Measurements from ENCODE around the gene ESD. TPM values are rescaled to one million over a fixed set of nuclear protein-coding genes. Genes with fewer than 3 reads are reported as not detected.

Gene ESD
- total and polyA plus RNA-seq, 2 of the 13 experiments (the other 11 are each of a cell fraction or from before 2014, with no cell fraction given), result 118 to 147 TPM

GRCh38 chr13:46817095-46817494 lies 20.1 kb upstream of the ESD start:
- FAIRE-seq, result no peak
- TF ChIP-seq MXD4 (CRISPR knock-in tag; IDR thresholded peaks at IDR 0.05), result no peak
- TF ChIP-seq ZNF530 (CRISPR knock-in tag; IDR thresholded peaks at IDR 0.05; ENCODE audit: low read depth), result no peak
- TF ChIP-seq ZNF512 (CRISPR knock-in tag; IDR thresholded peaks at IDR 0.05), result no peak
- no peak for TF ChIP-seq ZSCAN22 (CRISPR knock-in tag; IDR thresholded peaks at IDR 0.05)
- no peak for TF ChIP-seq MBD4 (IDR thresholded peaks at IDR 0.05; ENCODE audit: borderline replicate concordance, low read length)
- TF ChIP-seq ZNF770 (CRISPR knock-in tag; IDR thresholded peaks at IDR 0.05), result no peak
- no peak for TF ChIP-seq GPN1 (CRISPR knock-in tag; IDR thresholded peaks at IDR 0.05; ENCODE audit: borderline replicate concordance)
- TF ChIP-seq GLMP (CRISPR knock-in tag; IDR thresholded peaks at IDR 0.05; ENCODE audit: borderline replicate concordance), result no peak
- TF ChIP-seq ZNF382 (CRISPR knock-in tag; IDR thresholded peaks at IDR 0.05; ENCODE audit: borderline replicate concordance), result no peak
- TF ChIP-seq SP4 (CRISPR knock-in tag; IDR thresholded peaks at IDR 0.05), result no peak
- TF ChIP-seq, protein P1, sequence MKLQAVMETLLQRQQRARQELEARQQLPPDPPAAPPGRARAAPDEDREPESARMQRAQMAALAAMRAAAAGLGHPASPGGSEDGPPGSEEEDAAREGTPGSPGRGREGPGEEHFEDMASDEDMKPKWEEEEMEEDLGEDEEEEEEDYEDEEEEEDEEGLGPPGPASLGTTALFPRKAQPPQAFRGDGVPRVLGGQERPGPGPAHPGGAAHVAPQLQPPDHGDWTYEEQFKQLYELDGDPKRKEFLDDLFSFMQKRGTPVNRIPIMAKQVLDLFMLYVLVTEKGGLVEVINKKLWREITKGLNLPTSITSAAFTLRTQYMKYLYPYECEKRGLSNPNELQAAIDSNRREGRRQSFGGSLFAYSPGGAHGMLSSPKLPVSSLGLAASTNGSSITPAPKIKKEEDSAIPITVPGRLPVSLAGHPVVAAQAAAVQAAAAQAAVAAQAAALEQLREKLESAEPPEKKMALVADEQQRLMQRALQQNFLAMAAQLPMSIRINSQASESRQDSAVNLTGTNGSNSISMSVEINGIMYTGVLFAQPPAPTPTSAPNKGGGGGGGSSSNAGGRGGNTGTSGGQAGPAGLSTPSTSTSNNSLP (IDR thresholded peaks at IDR 0.05; ENCODE audit: low read depth, low read length), result no peak
- TF ChIP-seq ZNF180 (CRISPR knock-in tag; IDR thresholded peaks at IDR 0.05; ENCODE audit: borderline replicate concordance, low read depth), result no peak
- TF ChIP-seq, protein P2, sequence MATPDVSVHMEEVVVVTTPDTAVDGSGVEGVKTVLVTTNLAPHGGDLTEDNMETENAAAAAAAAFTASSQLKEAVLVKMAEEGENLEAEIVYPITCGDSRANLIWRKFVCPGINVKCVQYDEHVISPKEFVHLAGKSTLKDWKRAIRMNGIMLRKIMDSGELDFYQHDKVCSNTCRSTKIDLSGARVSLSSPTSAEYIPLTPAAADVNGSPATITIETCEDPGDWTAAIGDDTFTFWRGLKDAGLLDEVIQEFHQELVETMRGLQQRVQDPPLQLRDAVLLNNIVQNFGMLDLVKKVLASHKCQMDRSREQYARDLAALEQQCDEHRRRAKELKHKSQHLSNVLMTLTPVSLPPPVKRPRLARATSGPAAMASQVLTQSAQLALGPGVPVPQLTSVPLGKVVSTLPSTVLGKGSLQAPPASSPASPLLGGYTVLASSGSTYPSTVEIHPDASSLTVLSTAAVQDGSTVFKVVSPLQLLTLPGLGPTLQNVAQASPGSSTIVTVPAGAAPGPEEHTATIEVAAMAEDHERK (CRISPR knock-in tag; IDR thresholded peaks at IDR 0.05; ENCODE audit: low read depth), result no peak
- TF ChIP-seq ZNF614 (CRISPR knock-in tag; IDR thresholded peaks at IDR 0.05; ENCODE audit: borderline replicate concordance), result no peak
- TF ChIP-seq, protein P3, sequence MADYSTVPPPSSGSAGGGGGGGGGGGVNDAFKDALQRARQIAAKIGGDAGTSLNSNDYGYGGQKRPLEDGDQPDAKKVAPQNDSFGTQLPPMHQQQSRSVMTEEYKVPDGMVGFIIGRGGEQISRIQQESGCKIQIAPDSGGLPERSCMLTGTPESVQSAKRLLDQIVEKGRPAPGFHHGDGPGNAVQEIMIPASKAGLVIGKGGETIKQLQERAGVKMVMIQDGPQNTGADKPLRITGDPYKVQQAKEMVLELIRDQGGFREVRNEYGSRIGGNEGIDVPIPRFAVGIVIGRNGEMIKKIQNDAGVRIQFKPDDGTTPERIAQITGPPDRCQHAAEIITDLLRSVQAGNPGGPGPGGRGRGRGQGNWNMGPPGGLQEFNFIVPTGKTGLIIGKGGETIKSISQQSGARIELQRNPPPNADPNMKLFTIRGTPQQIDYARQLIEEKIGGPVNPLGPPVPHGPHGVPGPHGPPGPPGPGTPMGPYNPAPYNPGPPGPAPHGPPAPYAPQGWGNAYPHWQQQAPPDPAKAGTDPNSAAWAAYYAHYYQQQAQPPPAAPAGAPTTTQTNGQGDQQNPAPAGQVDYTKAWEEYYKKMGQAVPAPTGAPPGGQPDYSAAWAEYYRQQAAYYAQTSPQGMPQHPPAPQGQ (CRISPR knock-in tag; IDR thresholded peaks at IDR 0.05; ENCODE audit: borderline replicate concordance), result no peak

More at GRCh38 chr13:46817095-46817494, 20.1 kb upstream of the ESD start:
- Histone ChIP-seq H3K27me3 (ENCODE audit: control insufficient read depth in 1 of 2, insufficient read depth in 2 of 2, low read length in 2 of 2) (peaks cover 0 to 2% of the 10 kb centered on the region in 2 experiments; a peak in 1 of 5 replicates), H2AFZ (ENCODE audit: low read length) (no peak overlapping the region), H3K9me3 (ENCODE audit: low read length) (peaks cover 2% of the 10 kb centered on the region; the same call in 1 of the 2 replicates), H4K20me1 (ENCODE audit: insufficient read depth, low read length) (no peaks in the 10 kb centered on the region), H3K36me3 (replicated peaks in 1 of 2; ENCODE audit: control insufficient read depth in 1 of 2, insufficient read depth in 2 of 2, low read length in 2 of 2) (no peaks in the 10 kb centered on the region), H3K9ac (ENCODE audit: insufficient read depth, low read depth, low read length) (no peak overlapping the region), H3K4me2 (ENCODE audit: low read depth, low read length) (no peak overlapping the region), H3K79me2 (ENCODE audit: insufficient read depth, low read length) (no peaks in the 10 kb centered on the region), H3K4me1 (ENCODE audit: insufficient read depth, low read length) (no peaks in the 10 kb centered on the region), H3K27ac (ENCODE audit: extremely low read length, insufficient read depth, low read length) (no peak overlapping the region), H3K4me3 (replicated peaks in 1 of 3; ENCODE audit: insufficient read depth in 1 of 3, low read depth in 2 of 3, low read length in 3 of 3) (no peak overlapping the region)
- WGBS (ENCODE audit: low lambda C conversion rate), result 45% methylated on average over 1 of the region's 1 CpG
- BruUV-seq (replicated peaks), result no TSS peak
- DNase-seq (ENCODE audit: low spot score) (no peak), ATAC-seq (no peak)
- ChIA-PET CTCF (ENCODE audit: low intra/inter-chr PET ratio, low total read pairs) (no interaction called here), POLR2A (no interaction called here)
- intact Hi-C loops (cut with micrococcal nuclease; ENCODE audit: unreplicated experiment) (no loop called here), in situ Hi-C loops (cut with HindIII; ENCODE audit: extremely low pct_ligation_motif_present, low pct_unique_long_range_greater_than_20kb) (no loop called here)
